ENCODE measurements around the gene SEC24D. TPM values are rescaled to one million over a fixed set of nuclear protein-coding genes. Genes with fewer than 3 reads are reported as not detected.

SEC24D gene
- total RNA-seq, 6 donors from 2014 or later: 33.5 to 86.7 (median 50.3) TPM

- no peaks in the 10 kb centered on the region for H3K27me3 ChIP-seq
- H3K4me1 ChIP-seq: peaks cover 0 to 6% (median 4%) of the 10 kb centered on the region in 4 donors
- H3K27ac ChIP-seq: no peak overlapping the region
- no peaks in the 10 kb centered on the region for H3K9me3 ChIP-seq
- WGBS, 2 donors: 94 to 96% methylated on average over 5 of the region's 5 CpGs
- peaks cover 0 to 54% (median 12%) of the 10 kb centered on the region in 4 donors for H3K36me3 ChIP-seq
- no peak for DNase-seq
- no peak overlapping the region for H3K4me3 ChIP-seq
- ATAC-seq (ENCODE audit: low FRiP score in 2 of 2): no peak
- TF ChIP-seq POLR2AphosphoS5 (IDR thresholded peaks at IDR 0.05) (no peak), EP300 (IDR thresholded peaks at IDR 0.05) (no peak), POLR2A (IDR thresholded peaks at IDR 0.05) (no peak)
- TF ChIP-seq, protein P1, sequence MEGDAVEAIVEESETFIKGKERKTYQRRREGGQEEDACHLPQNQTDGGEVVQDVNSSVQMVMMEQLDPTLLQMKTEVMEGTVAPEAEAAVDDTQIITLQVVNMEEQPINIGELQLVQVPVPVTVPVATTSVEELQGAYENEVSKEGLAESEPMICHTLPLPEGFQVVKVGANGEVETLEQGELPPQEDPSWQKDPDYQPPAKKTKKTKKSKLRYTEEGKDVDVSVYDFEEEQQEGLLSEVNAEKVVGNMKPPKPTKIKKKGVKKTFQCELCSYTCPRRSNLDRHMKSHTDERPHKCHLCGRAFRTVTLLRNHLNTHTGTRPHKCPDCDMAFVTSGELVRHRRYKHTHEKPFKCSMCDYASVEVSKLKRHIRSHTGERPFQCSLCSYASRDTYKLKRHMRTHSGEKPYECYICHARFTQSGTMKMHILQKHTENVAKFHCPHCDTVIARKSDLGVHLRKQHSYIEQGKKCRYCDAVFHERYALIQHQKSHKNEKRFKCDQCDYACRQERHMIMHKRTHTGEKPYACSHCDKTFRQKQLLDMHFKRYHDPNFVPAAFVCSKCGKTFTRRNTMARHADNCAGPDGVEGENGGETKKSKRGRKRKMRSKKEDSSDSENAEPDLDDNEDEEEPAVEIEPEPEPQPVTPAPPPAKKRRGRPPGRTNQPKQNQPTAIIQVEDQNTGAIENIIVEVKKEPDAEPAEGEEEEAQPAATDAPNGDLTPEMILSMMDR (IDR thresholded peaks at IDR 0.05): no peak
Measured at GRCh38 chr4:118760493-118760892, 75.4 kb downstream of the SEC24D start.

DNA sequence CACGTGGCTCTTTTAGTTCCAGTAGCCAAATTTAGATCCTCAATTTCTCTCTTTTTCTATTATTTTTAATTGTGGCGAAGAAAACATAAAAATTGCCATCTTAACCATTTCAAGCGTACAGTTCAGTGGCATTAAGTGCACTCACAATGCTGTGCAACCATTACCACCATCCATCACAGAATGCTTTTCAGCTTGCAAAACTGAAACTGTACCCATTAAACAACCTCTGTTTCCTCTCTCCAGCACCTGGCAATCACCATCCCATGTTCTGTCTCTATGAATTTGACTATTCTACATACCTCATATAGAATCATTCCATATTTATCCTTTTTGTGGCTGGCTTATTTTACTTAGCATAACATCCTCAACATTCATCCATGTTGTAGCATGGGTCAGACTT is 75.8 kb downstream of the SEC24D start:
- no peak overlapping the region for H3K4me3 ChIP-seq
- DNase-seq (no peak), ATAC-seq (ENCODE audit: low FRiP score in 2 of 2) (no peak)
- no peaks in the 10 kb centered on the region for H3K9me3 ChIP-seq
- WGBS, 2 donors: 95% methylated on average over 3 of the region's 3 CpGs
- peaks cover 0 to 50% (median 12%) of the 10 kb centered on the region in 4 donors for H3K36me3 ChIP-seq
- no peak overlapping the region for H3K27ac ChIP-seq
- no peaks in the 10 kb centered on the region for H3K27me3 ChIP-seq
- no peak for TF ChIP-seq POLR2AphosphoS5 (IDR thresholded peaks at IDR 0.05)
- no peak for TF ChIP-seq POLR2A (IDR thresholded peaks at IDR 0.05)
- TF ChIP-seq, protein P1 (IDR thresholded peaks at IDR 0.05): no peak
- no peak for TF ChIP-seq EP300 (IDR thresholded peaks at IDR 0.05)
- H3K4me1 ChIP-seq: peaks cover 0 to 3% (median 1%) of the 10 kb centered on the region in 4 donors

- no peak for DNase-seq
- Histone ChIP-seq H3K27ac (no peak overlapping the region), H3K36me3 (peaks cover 0 to 45% (median 11%) of the 10 kb centered on the region in 4 donors), H3K9me3 (no peaks in the 10 kb centered on the region), H3K4me3 (no peak overlapping the region), H3K4me1 (peaks cover 0 to 3% (median 0%) of the 10 kb centered on the region in 4 donors), H3K27me3 (no peaks in the 10 kb centered on the region)
- ATAC-seq (ENCODE audit: low FRiP score in 2 of 2): no peak
- 77 to 82% methylated on average over 2 of the region's 2 CpGs for WGBS, 2 donors
- TF ChIP-seq EP300 (IDR thresholded peaks at IDR 0.05) (no peak), POLR2AphosphoS5 (IDR thresholded peaks at IDR 0.05) (no peak), POLR2A (IDR thresholded peaks at IDR 0.05) (no peak)
- TF ChIP-seq, protein P1 (IDR thresholded peaks at IDR 0.05): no peak
Measured at GRCh38 chr4:118759481-118759880, 76.4 kb downstream of the SEC24D start.

DNA sequence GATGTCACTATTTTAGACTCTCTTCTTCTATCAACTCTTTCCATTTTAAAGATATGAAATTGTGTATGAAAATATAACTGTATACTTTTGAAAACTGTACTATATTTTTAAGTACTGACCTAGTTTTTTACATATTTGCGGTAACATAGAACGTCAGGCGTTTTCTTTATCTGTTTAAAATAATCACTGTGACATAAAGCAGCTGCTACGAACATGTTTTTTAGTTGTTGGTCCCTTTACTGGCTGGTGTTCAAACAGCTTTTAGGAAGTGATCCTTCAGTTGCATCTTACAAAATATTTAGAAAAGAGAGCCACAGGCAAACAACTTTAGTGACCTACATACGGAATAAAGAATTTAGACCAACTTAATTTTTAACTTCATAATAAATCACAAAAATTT is 77.6 kb downstream of the SEC24D start:
- TF ChIP-seq, protein P1 (IDR thresholded peaks at IDR 0.05): no peak
- TF ChIP-seq POLR2A (IDR thresholded peaks at IDR 0.05) (no peak), EP300 (IDR thresholded peaks at IDR 0.05) (no peak), POLR2AphosphoS5 (IDR thresholded peaks at IDR 0.05) (no peak)
- H3K4me3 ChIP-seq: no peak overlapping the region
- peaks cover 0 to 35% (median 7%) of the 10 kb centered on the region in 4 donors for H3K36me3 ChIP-seq
- peaks cover 0 to 3% (median 0%) of the 10 kb centered on the region in 4 donors for H3K4me1 ChIP-seq
- H3K27ac ChIP-seq: no peak overlapping the region
- ATAC-seq (ENCODE audit: low FRiP score in 2 of 2): no peak
- H3K27me3 ChIP-seq: no peaks in the 10 kb centered on the region
- WGBS, 2 donors: 69 to 84% methylated on average over 5 of the region's 5 CpGs
- no peak for DNase-seq
- H3K9me3 ChIP-seq: no peaks in the 10 kb centered on the region

- H3K4me3 ChIP-seq: no peak overlapping the region
- ATAC-seq (ENCODE audit: low FRiP score in 2 of 2) (peak in 1 of 2 donors; percentile 64), DNase-seq (no peak)
- H3K27me3 ChIP-seq: no peaks in the 10 kb centered on the region
- H3K4me1 ChIP-seq: peaks cover 0 to 3% (median 0%) of the 10 kb centered on the region in 4 donors
- H3K27ac ChIP-seq: no peak overlapping the region
- H3K9me3 ChIP-seq: no peaks in the 10 kb centered on the region
- no peak for TF ChIP-seq EP300 (IDR thresholded peaks at IDR 0.05)
- TF ChIP-seq POLR2AphosphoS5 (IDR thresholded peaks at IDR 0.05): no peak
- TF ChIP-seq, protein P1 (IDR thresholded peaks at IDR 0.05): no peak
- no peak for TF ChIP-seq POLR2A (IDR thresholded peaks at IDR 0.05)
- H3K36me3 ChIP-seq: peaks cover 0 to 35% (median 7%) of the 10 kb centered on the region in 4 donors
- 80 to 82% methylated on average over 2 of the region's 2 CpGs for WGBS, 2 donors
Measured at GRCh38 chr4:118757761-118758251, 78.1 kb downstream of the SEC24D start.
